NK-92 (cell line): ENCODE results near the gene FBXO31.

Experiments used
- DNase-seq: peaks from one replicate; lab custom pipeline; 2025; ENCODE audit not compliant: unreplicated experiment; lab: John Stamatoyannopoulos, UW

Gene FBXO31

GRCh38 chr16:87330646-87331045, 52.9 kb downstream of the FBXO31 start:
- DNase-seq = no peak

GRCh38 chr16:87330257-87330624, 53.3 kb downstream of the FBXO31 start:
- DNase-seq = no peak

- DNase-seq = no peak
These were observed 53.9 kb downstream of the FBXO31 start for GRCh38 chr16:87329436-87330256.

- no peak for DNase-seq
These were observed 54.7 kb downstream of the FBXO31 start for GRCh38 chr16:87328846-87329245.

- DNase-seq = no peak
These were observed 55.6 kb downstream of the FBXO31 start for GRCh38 chr16:87327798-87328495.

GRCh38 chr16:87326151-87326571, 57.4 kb downstream of the FBXO31 start:
- no peak for DNase-seq

- DNase-seq = no peak
These were observed 58.1 kb downstream of the FBXO31 start for GRCh38 chr16:87325423-87325858.

GRCh38 chr16:87324411-87325275, 58.9 kb downstream of the FBXO31 start:
- DNase-seq = no peak

GRCh38 chr16:87323727-87324410, 59.7 kb downstream of the FBXO31 start:
- DNase-seq = no peak

GRCh38 chr16:87322833-87323726, 60.5 kb downstream of the FBXO31 start:
- DNase-seq = no peak

- no peak for DNase-seq
These were observed 61.2 kb downstream of the FBXO31 start for GRCh38 chr16:87322360-87322759.

- DNase-seq = no peak
These were observed 62.1 kb downstream of the FBXO31 start for GRCh38 chr16:87321336-87322107.

GRCh38 chr16:87320510-87321227, 62.9 kb downstream of the FBXO31 start:
- no peak for DNase-seq

GRCh38 chr16:87319997-87320491, 63.5 kb downstream of the FBXO31 start:
- DNase-seq = no peak

- DNase-seq = no peak
These were observed 64.6 kb downstream of the FBXO31 start for GRCh38 chr16:87319011-87319410.

- DNase-seq = no peak
These were observed 65.6 kb downstream of the FBXO31 start for GRCh38 chr16:87317750-87318644.
